Measurements from ENCODE around the gene TOB1. TPM values are rescaled to one million over a fixed set of nuclear protein-coding genes. Genes with fewer than 3 reads are reported as not detected.
A peak's percentile ranks its signal among the peaks of the same experiment; 100 is the strongest.

TOB1 gene
- polyA plus RNA-seq, 1 of the 3 experiments (the other 2 are of a cell fraction), result 19.3 TPM

DNA sequence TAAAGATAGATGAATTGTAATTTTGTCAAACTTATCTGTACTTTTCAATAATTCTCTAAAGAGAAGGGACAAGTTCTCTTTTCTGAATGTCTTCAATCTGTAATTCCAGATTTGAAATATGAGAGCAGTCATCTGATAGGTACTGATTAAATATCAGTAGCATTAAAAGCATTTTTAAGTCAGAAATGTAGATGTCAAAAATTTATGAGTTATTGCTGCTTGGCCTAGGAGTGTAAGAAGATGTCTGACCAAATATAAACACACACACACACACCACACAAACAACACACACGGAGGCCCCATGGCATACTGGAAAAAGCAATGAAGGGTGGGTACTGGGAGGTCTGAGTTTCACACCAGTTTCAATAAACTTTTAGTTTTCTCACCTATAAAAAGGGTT lies 2.4 kb upstream of the TOB1 start:
- Histone ChIP-seq H3K27ac (ENCODE audit: low read depth in 2 of 2, low read length in 1 of 2) (peak overlapping the region; percentile 97 to 100; a peak in 3 of 4 replicates), H3K9me3 (no peaks in the 10 kb centered on the region), H3K4me1 (ENCODE audit: control insufficient read depth in 1 of 2, insufficient read depth in 2 of 2, low read depth in 1 of 2, low read length in 1 of 2) (peaks cover 5 to 38% of the 10 kb centered on the region in 2 experiments; a peak in 2 of 4 replicates), H2AFZ (ENCODE audit: low read depth) (no peak overlapping the region), H3K79me2 (ENCODE audit: insufficient read depth) (peaks cover 32% of the 10 kb centered on the region), H3K4me3 (ENCODE audit: low read depth in 2 of 2, low read length in 1 of 2) (peak overlapping the region; percentile 79 to 85), H3K4me2 (peak overlapping the region; percentile 91), H3F3A (replicated peaks; ENCODE audit: insufficient read depth) (peaks cover 20% of the 10 kb centered on the region), H3K27me3 (ENCODE audit: insufficient read depth) (no peaks in the 10 kb centered on the region), H3K36me3 (replicated peaks in 1 of 2; ENCODE audit: control insufficient read depth in 1 of 2, insufficient read depth in 2 of 2, low read length in 1 of 2) (peaks cover 0 to 2% of the 10 kb centered on the region in 2 experiments), H4K20me1 (ENCODE audit: insufficient read depth) (peaks cover 18% of the 10 kb centered on the region), H3K9ac (peak overlapping the region; percentile 81), H3K9me2 (no peaks in the 10 kb centered on the region)
- no peak for DNase-seq
- CTCF ChIA-PET, result interaction anchor here (0.6 to 6.0 kb wide), 2 partner anchors 36 to 81 kb away, joined by 4 to 39 read pairs; no protein-coding TSS in a partner anchor
- 78% methylated on average over 1 of the region's 1 CpG for WGBS (ENCODE audit: low lambda C conversion rate)
- 0 out of 2 replicates have a peak, but pooled peaks have one; percentile 13 for TF ChIP-seq MEF2A (IDR thresholded peaks at IDR 0.05; ENCODE audit: borderline replicate concordance, low read depth)
- TF ChIP-seq TCF12 (IDR thresholded peaks at IDR 0.05), result no peak
- TF ChIP-seq, protein P1, sequence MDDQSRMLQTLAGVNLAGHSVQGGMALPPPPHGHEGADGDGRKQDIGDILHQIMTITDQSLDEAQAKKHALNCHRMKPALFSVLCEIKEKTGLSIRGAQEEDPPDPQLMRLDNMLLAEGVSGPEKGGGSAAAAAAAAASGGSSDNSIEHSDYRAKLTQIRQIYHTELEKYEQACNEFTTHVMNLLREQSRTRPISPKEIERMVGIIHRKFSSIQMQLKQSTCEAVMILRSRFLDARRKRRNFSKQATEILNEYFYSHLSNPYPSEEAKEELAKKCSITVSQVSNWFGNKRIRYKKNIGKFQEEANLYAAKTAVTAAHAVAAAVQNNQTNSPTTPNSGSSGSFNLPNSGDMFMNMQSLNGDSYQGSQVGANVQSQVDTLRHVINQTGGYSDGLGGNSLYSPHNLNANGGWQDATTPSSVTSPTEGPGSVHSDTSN (IDR thresholded peaks at IDR 0.05), result 0 out of 2 replicates have a peak, but pooled peaks have one; percentile 34
- POLR2A ChIA-PET, result no interaction called here

DNA sequence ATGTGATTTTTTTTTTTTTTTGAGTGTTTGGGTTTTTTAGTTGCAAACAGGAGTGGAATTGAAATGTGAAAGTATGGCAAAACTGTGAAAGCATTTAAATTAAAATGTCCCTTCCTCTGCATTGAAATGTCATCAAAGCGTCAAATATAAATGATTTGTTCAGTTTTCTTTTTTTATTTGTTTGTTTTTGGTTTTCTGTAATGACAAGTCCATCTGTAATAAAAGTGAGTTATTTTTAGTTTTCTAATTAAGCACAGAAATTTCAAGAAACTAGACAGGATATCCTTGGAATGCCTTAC lies 1.9 kb upstream of the TOB1 start:
- Histone ChIP-seq H3F3A (replicated peaks; ENCODE audit: insufficient read depth) (peaks cover 20% of the 10 kb centered on the region), H3K9me2 (no peaks in the 10 kb centered on the region), H3K27me3 (ENCODE audit: insufficient read depth) (no peaks in the 10 kb centered on the region), H2AFZ (ENCODE audit: low read depth) (peak overlapping the region; percentile 80), H3K36me3 (replicated peaks in 1 of 2; ENCODE audit: control insufficient read depth in 1 of 2, insufficient read depth in 2 of 2, low read length in 1 of 2) (peaks cover 2 to 7% of the 10 kb centered on the region in 2 experiments), H3K79me2 (ENCODE audit: insufficient read depth) (peaks cover 37% of the 10 kb centered on the region), H3K4me1 (ENCODE audit: control insufficient read depth in 1 of 2, insufficient read depth in 2 of 2, low read depth in 1 of 2, low read length in 1 of 2) (peaks cover 7 to 41% of the 10 kb centered on the region in 2 experiments; a peak in 2 of 4 replicates), H4K20me1 (ENCODE audit: insufficient read depth) (peaks cover 23% of the 10 kb centered on the region), H3K9ac (peak overlapping the region; percentile 81), H3K4me3 (ENCODE audit: low read depth in 2 of 2, low read length in 1 of 2) (peak overlapping the region; percentile 79 to 85), H3K4me2 (peak overlapping the region; percentile 91), H3K9me3 (no peaks in the 10 kb centered on the region), H3K27ac (ENCODE audit: low read depth in 2 of 2, low read length in 1 of 2) (peak overlapping the region; percentile 97 to 100)
- ChIA-PET CTCF (interaction anchor here (1.0 to 22.4 kb wide), 4 partner anchors 10 to 83 kb away, joined by 3 to 820 read pairs (median 8); no protein-coding TSS in a partner anchor), POLR2A (interaction anchor here (1.1 to 9.4 kb wide), 8 partner anchors 15 to 178 kb away, joined by 3 to 609 read pairs (median 84); no protein-coding TSS in a partner anchor)
- no peak for DNase-seq
- no peak for TF ChIP-seq USF1 (IDR thresholded peaks at IDR 0.05; ENCODE audit: borderline replicate concordance, low read depth)
- no peak for TF ChIP-seq MAX (IDR thresholded peaks at IDR 0.05; ENCODE audit: low read depth)
- TF ChIP-seq ZBTB33 (IDR thresholded peaks at IDR 0.05; ENCODE audit: borderline replicate concordance, low read depth), result no peak
- 16% methylated on average over 1 of the region's 1 CpG for WGBS (ENCODE audit: low lambda C conversion rate)
